Stimulated activated CD4-positive, alpha-beta T cell treated with anti-CD3 and anti-CD28 coated beads, Interleukin-2, amount 100 ng/mL, for 24 hours (primary cell): Measurements from ENCODE around the gene MINDY2.

Source experiments
- DNase-seq, 2 donors: peaks; one replicate each; pipeline ENCODE4 v3.0.0-alpha.2; 2020

MINDY2 gene

DNA sequence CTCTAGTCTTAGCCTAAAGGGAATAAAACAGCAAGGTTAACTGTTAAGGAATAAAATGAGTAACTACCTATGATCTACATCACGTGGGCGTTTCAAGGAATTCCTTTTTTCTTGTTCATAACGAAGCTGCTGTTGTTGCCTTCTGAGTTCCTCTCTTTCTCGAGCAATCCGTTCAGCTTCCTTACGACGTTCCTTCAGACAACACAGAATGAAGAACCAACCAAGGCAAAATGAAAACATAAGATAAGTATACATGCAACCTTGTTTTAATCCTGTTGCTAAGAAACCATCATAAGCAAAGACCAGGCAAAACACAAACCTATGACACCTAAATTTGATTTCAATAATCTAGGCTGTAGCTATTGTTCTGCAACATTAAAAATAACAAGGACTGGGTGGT is 118.3 kb downstream of the MINDY2 start:
- DNase-seq = no peak

GRCh38 chr15:58898150-58898680 is 127.1 kb downstream of the MINDY2 start:
- no peak for DNase-seq

GRCh38 chr15:58900631-58901030 is 129.5 kb downstream of the MINDY2 start:
- DNase-seq = no peak

- no peak for DNase-seq
These were observed 137.6 kb downstream of the MINDY2 start for GRCh38 chr15:58908550-58909309.

DNA sequence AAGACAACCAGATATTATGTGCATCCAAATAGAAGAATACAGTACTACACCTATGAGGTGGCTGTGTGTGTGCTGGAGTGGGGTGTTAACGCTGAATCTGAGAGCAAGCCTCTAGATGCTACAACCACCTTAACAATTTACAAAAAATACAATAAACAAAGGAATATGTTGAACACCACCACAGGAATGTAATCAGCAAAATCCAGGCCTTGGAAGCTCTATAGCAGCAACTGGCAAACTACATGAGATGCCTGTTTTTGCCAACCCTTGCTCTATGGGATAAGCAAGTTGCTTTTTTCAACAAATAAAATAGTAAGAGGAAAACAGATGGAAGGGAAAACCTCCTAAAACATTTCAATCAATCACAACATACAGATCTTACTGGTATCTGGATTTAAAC is 138.5 kb downstream of the MINDY2 start:
- DNase-seq = no peak

GRCh38 chr15:58910456-58910855 is 139.4 kb downstream of the MINDY2 start:
- no peak for DNase-seq
